GM12878 (cell line): ENCODE data around the gene ARPC1B. TPM values are rescaled to one million over a fixed set of nuclear protein-coding genes. Genes with fewer than 3 reads are reported as not detected.

ENCODE experiments used
- BACH1 ChIP-seq: fragments of 450-650 bp; IDR thresholded peaks from 2 replicates; pipeline ENCODE4 v1.6.1; 2017; ENCODE audit warnings: mild to moderate bottlenecking, borderline replicate concordance
- BCL11A ChIP-seq: IDR thresholded peaks from 2 replicates; pipeline ENCODE4 v1.6.1; 2011; ENCODE audit warnings: low read depth, low read length
- CUX1 ChIP-seq: IDR thresholded peaks from 2 replicates; pipeline ENCODE4 v1.6.1; 2012; ENCODE audit warnings: improper control_type of control experiment, low read depth, low read length; ENCODE audit not compliant: insufficient replicate concordance
- E2F4 ChIP-seq: IDR thresholded peaks from 2 replicates; pipeline ENCODE4 v1.6.1; 2012; ENCODE audit warnings: low read depth, low read length, improper control_type of control experiment
- HDAC6 ChIP-seq: fragments of 200-600 bp; sonication (generic); IDR thresholded peaks from one replicate; pipeline ENCODE4 v1.8.0; 2017; ENCODE audit warnings: antibody characterized with exemption; ENCODE audit not compliant: unreplicated experiment
- KLF5 ChIP-seq: fragments of 450-650 bp; IDR thresholded peaks from 2 replicates; pipeline ENCODE4 v1.6.1; 2014; ENCODE audit warnings: mild to moderate bottlenecking; ENCODE audit not compliant: partially characterized antibody
- MAX ChIP-seq: IDR thresholded peaks from 2 replicates; pipeline ENCODE4 v1.6.1; 2012; ENCODE audit warnings: low read depth, low read length, improper control_type of control experiment
- MLLT1 ChIP-seq: fragments of 450-650 bp; IDR thresholded peaks from 2 replicates; pipeline ENCODE4 v1.6.1; 2016; ENCODE audit warnings: mild to moderate bottlenecking
- NRF1 ChIP-seq: conservative IDR thresholded peaks from 2 replicates; pipeline ENCODE4 v1.6.1; 2011; ENCODE audit warnings: mild to moderate bottlenecking, low read depth, low read length, improper control_type of control experiment
- PKNOX1 ChIP-seq: fragments of 450-650 bp; IDR thresholded peaks from 2 replicates; pipeline ENCODE4 v1.6.1; 2016; ENCODE audit warnings: mild to moderate bottlenecking
- POLR2A ChIP-seq: IDR thresholded peaks from 2 replicates; pipeline ENCODE4 v1.6.1; 2011; ENCODE audit warnings: low read depth, mild to moderate bottlenecking, low read length
- POU2F2 ChIP-seq: IDR thresholded peaks from 3 replicates; pipeline ENCODE4 v1.6.1; 2011; ENCODE audit warnings: low read depth, mild to moderate bottlenecking, low read length, borderline replicate concordance
- RELB ChIP-seq: fragments of 450-650 bp; IDR thresholded peaks from 2 replicates; pipeline ENCODE4 v1.6.1; 2017; ENCODE audit warnings: low read depth, mild to moderate bottlenecking, moderate library complexity
- RFX5 ChIP-seq: IDR thresholded peaks from 2 replicates; pipeline ENCODE4 v1.6.1; 2011; ENCODE audit warnings: low read depth, low read length, improper control_type of control experiment
- SPI1 ChIP-seq: IDR thresholded peaks from 2 replicates; pipeline ENCODE4 v1.6.1; 2011; ENCODE audit warnings: low read depth, mild to moderate bottlenecking, low read length, moderate library complexity, borderline replicate concordance; ENCODE audit not compliant: insufficient read depth
- YBX1 ChIP-seq: fragments of 450-650 bp; IDR thresholded peaks from 2 replicates; pipeline ENCODE4 v1.6.1; 2016; ENCODE audit warnings: antibody characterized with exemption
- YY1 ChIP-seq: IDR thresholded peaks from 2 replicates; pipeline ENCODE4 v1.6.1; 2011; ENCODE audit warnings: low read depth, mild to moderate bottlenecking, low read length
- ZBED1 ChIP-seq: IDR thresholded peaks from 2 replicates; pipeline ENCODE4 v1.6.1; 2016; ENCODE audit warnings: borderline replicate concordance
- ZNF217 ChIP-seq: fragments of 450-650 bp; IDR thresholded peaks from 2 replicates; pipeline ENCODE4 v1.6.1; 2017; ENCODE audit warnings: antibody characterized with exemption, mild to moderate bottlenecking
- polyA plus RNA-seq, 11 experiments: library from polyadenylated mRNA; depleted of rRNA in 4 of 11; unstranded in 6 of 11; stranded (reverse) in 5 of 11; fragments of >200 nt; fragmentation: Nextera tagmentation in 4 of 11; fragmentation: Illumina TruSeq in 1 of 11; extraction: Ambion mirVana in 4 of 11; extraction: Trizol in 1 of 11; gene quantifications; 1 replicate in 1 of 11; 2 replicates in 10 of 11; pipeline versions ENCODE4 v1.2.1 to v1.2.3, GENCODE V29; 2011 to 2016; ENCODE audit warnings: inconsistent platforms in 2 of 11, missing spikeins in 2 of 11, low read depth in 1 of 11
- total RNA-seq, 4 experiments: library from RNA; depleted of rRNA in 3 of 4; stranded (reverse); fragments of >200 nt in 3 of 4; fragmentation: Illumina TruSeq in 1 of 4; extraction: Trizol in 1 of 4; gene quantifications; 2 replicates each; pipeline versions ENCODE4 v1.2.1 to v1.2.3, GENCODE V29; 2013 to 2021

The ARPC1B gene
- total and polyA plus RNA-seq, 10 of the 15 experiments (the other 5 are each of a cell fraction or from before 2014, with no cell fraction given): 14.1 to 762 (median 387) TPM

GRCh38 chr7:99438573-99439480 lies 64.3 kb downstream of the ARPC1B start, which contains the start of the genes CPSF4 and PTCD1 (continued):
- peak; percentile 85 for TF ChIP-seq RELB
- TF ChIP-seq MLLT1: peak; percentile 100
- peak; percentile 86 for TF ChIP-seq BACH1
- peak; percentile 54; the same call in 1 of the 2 replicates for TF ChIP-seq MAX
- 0 out of 2 replicates have a peak, but pooled peaks have one; percentile 25 for TF ChIP-seq E2F4
- TF ChIP-seq SPI1: no peak
- peak; percentile 89 for TF ChIP-seq POLR2A
- peak; percentile 99 for TF ChIP-seq CUX1
- no peak for TF ChIP-seq ZNF217
- TF ChIP-seq PKNOX1: no peak
- TF ChIP-seq BCL11A: no peak
- TF ChIP-seq YY1: peak; percentile 90
- no peak for TF ChIP-seq HDAC6
- no peak for TF ChIP-seq RFX5
- peak; percentile 77 for TF ChIP-seq KLF5
- peak; percentile 31; the same call in 1 of the 2 replicates for TF ChIP-seq NRF1
- no peak for TF ChIP-seq YBX1
- peak; percentile 74; the same call in 2 of the 3 replicates for TF ChIP-seq POU2F2
- no peak for TF ChIP-seq ZBED1
